GM12874 (cell line): Measurements from ENCODE around the gene IRS2.

ENCODE experiments used
- TF ChIP-seq, protein P1 (sequence below): IDR thresholded peaks from 2 replicates; pipeline ENCODE4 v1.5.1; 2011; ENCODE audit warnings: low read depth, mild to moderate bottlenecking, control low read depth, low read length, moderate library complexity; ENCODE audit not compliant: insufficient read depth

IRS2 gene, protein sequence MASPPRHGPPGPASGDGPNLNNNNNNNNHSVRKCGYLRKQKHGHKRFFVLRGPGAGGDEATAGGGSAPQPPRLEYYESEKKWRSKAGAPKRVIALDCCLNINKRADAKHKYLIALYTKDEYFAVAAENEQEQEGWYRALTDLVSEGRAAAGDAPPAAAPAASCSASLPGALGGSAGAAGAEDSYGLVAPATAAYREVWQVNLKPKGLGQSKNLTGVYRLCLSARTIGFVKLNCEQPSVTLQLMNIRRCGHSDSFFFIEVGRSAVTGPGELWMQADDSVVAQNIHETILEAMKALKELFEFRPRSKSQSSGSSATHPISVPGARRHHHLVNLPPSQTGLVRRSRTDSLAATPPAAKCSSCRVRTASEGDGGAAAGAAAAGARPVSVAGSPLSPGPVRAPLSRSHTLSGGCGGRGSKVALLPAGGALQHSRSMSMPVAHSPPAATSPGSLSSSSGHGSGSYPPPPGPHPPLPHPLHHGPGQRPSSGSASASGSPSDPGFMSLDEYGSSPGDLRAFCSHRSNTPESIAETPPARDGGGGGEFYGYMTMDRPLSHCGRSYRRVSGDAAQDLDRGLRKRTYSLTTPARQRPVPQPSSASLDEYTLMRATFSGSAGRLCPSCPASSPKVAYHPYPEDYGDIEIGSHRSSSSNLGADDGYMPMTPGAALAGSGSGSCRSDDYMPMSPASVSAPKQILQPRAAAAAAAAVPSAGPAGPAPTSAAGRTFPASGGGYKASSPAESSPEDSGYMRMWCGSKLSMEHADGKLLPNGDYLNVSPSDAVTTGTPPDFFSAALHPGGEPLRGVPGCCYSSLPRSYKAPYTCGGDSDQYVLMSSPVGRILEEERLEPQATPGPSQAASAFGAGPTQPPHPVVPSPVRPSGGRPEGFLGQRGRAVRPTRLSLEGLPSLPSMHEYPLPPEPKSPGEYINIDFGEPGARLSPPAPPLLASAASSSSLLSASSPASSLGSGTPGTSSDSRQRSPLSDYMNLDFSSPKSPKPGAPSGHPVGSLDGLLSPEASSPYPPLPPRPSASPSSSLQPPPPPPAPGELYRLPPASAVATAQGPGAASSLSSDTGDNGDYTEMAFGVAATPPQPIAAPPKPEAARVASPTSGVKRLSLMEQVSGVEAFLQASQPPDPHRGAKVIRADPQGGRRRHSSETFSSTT (N-terminal part only)

DNA sequence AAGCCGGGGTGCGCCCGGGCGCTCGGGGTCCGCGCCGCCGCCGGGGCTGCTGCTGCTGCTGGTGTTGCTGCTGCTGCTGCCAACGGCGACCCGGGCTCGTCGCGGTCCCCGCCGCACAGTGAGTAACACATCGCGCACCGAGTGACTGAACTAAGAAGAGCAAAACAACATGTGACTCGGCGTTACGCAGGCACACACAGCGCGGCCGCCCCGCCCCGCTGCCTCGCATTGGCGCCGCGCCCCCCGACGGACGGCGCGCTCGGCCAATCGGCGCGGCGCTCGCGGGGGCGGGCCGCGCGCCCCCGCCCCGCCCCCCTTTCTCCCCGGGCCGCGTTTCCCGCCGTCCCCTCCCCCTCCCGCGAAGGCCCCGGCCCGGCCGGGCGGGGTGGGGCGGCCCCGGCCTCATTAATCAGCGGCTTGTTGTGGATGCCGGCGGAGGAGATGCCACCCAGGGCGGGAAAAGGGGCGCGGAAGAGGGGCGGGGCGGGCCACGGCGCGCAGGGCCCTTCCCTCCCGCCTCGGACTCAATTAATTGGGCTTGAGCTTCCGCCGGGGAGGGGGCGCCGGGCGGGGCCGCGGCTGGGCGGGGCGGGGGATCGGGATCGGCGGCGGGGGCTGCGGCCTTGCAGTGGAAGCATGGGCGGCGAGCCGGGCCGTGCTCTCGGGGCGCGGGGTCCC, at the start of gene IRS2:
Gene IRS2, minus strand, starts transcription at position 127 of the 678 bp plus-strand sequence. CDS start 530 bp downstream, outside the sequence.
- TF ChIP-seq, protein P1, sequence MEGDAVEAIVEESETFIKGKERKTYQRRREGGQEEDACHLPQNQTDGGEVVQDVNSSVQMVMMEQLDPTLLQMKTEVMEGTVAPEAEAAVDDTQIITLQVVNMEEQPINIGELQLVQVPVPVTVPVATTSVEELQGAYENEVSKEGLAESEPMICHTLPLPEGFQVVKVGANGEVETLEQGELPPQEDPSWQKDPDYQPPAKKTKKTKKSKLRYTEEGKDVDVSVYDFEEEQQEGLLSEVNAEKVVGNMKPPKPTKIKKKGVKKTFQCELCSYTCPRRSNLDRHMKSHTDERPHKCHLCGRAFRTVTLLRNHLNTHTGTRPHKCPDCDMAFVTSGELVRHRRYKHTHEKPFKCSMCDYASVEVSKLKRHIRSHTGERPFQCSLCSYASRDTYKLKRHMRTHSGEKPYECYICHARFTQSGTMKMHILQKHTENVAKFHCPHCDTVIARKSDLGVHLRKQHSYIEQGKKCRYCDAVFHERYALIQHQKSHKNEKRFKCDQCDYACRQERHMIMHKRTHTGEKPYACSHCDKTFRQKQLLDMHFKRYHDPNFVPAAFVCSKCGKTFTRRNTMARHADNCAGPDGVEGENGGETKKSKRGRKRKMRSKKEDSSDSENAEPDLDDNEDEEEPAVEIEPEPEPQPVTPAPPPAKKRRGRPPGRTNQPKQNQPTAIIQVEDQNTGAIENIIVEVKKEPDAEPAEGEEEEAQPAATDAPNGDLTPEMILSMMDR = no peak

GRCh38 chr13:109834973-109835720, 48.8 kb upstream of the IRS2 start:
- TF ChIP-seq, protein P1 = no peak

- TF ChIP-seq, protein P1 = no peak
Measured at GRCh38 chr13:109833940-109834339, 47.6 kb upstream of the IRS2 start.

GRCh38 chr13:109833071-109833470, 46.7 kb upstream of the IRS2 start:
- TF ChIP-seq, protein P1 = no peak

- TF ChIP-seq, protein P1 = no peak
Measured at GRCh38 chr13:109821103-109821502, 34.7 kb upstream of the IRS2 start.

DNA sequence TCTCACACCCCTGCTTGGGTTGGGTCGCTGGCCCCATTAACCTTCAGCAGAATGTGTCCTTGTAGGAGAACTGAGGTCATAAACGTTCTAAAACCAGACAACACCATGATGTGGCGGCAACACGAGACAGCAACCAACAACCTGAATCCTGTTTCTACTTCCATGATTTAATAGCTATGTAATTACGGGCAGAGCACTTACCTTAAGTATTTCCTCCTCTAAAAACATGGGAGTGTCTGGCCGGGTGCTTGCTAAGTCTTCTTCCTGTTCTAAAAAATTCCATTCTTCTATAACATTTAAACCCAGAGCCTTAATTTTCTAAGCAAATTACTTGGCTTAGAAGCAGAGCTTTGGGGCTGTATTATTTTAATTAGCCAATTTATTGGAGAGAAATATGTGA, 33.5 kb upstream of the IRS2 start:
- TF ChIP-seq, protein P1 = no peak
